Heart left ventricle (tissue), 16 donors: ENCODE measurements around the gene KCNAB1. TPM values are rescaled to one million over a fixed set of nuclear protein-coding genes. Genes with fewer than 3 reads are reported as not detected.

Experiments
- ATAC-seq, 4 donors: fragments of 200-7000 bp; cut with Tn5 transposase; one replicate each; pipeline ENCODE4 v1.9.1; 2020 to 2022; ENCODE audit warnings: moderate library complexity in 4 of 4, mild to moderate bottlenecking in 3 of 4, moderate number of reproducible peaks in 1 of 4
- DNase-seq, 5 donors: peaks; one replicate each; pipeline ENCODE4 v3.0.0-alpha.2; 2020
- H3K27ac ChIP-seq, 12 donors: fragments of 200-600 bp; sonication (generic) in 4 of 12; one replicate each; pipeline versions ENCODE4 v1.5.0 to v1.8.0; 2016 to 2022; ENCODE audit warnings: mild to moderate bottlenecking in 2 of 12
- H3K27me3 ChIP-seq, 9 donors: fragments of 200-600 bp; sonication (generic) in 2 of 9; one replicate each; pipeline versions ENCODE4 v1.5.1 to v1.8.0; 2016 to 2022; ENCODE audit warnings: mild to moderate bottlenecking in 3 of 9
- H3K36me3 ChIP-seq, 9 donors: fragments of 200-600 bp; sonication (generic) in 2 of 9; one replicate each; pipeline versions ENCODE4 v1.5.0 to v1.8.0; 2018 to 2022; ENCODE audit warnings: mild to moderate bottlenecking in 2 of 9
- H3K4me1 ChIP-seq, 12 donors: fragments of 200-600 bp; sonication (generic) in 4 of 12; one replicate each; pipeline versions ENCODE4 v1.5.0 to v1.8.0; 2016 to 2022; ENCODE audit warnings: mild to moderate bottlenecking in 3 of 12
- H3K4me3 ChIP-seq, 12 donors: fragments of 200-600 bp; sonication (generic) in 4 of 12; one replicate each; pipeline versions ENCODE4 v1.5.0 to v1.8.0; 2017 to 2022; ENCODE audit warnings: mild to moderate bottlenecking in 9 of 12, moderate library complexity in 4 of 12
- H3K9me3 ChIP-seq, 12 donors: fragments of 200-600 bp; sonication (generic) in 4 of 12; one replicate each; pipeline versions ENCODE4 v1.5.0 to v1.8.0; 2016 to 2022; ENCODE audit warnings: mild to moderate bottlenecking in 1 of 12
- POLR2A ChIP-seq, 2 donors: fragments of 450-650 bp; IDR thresholded peaks; one replicate each; pipeline ENCODE4 v1.6.1; 2017; ENCODE audit warnings: antibody characterized with exemption in 2 of 2, mild to moderate bottlenecking in 2 of 2, moderate library complexity in 2 of 2
- WGBS, 4 donors: extraction: QIAGEN DNeasy Blood & Tissue Kit in 2 of 4; methylation state at CpG; one replicate each; pipeline versions ENCODE4 v1.1.5 to v1.1.7; 2013 to 2018; 5-methylcytosine and 5-hydroxymethylcytosine counted together
- intact Hi-C, 10 donors: fragments of 100-400 bp; cut with DNase I; formaldehyde crosslinking; loops; one replicate each; pipeline versions ENCODE4 v1.11.1 to v1.14.2; 2022
- polyA plus RNA-seq, 2 donors: library from polyadenylated mRNA; stranded (reverse); fragments of 200-250 nt; gene quantifications; one replicate each; pipeline ENCODE4 v1.2.3, GENCODE V29; 2013
- total RNA-seq, 9 donors: library from RNA; depleted of rRNA in 2 of 9; stranded (reverse); fragments of >200 nt in 2 of 9; fragmentation: NEBNext Ultra II Directional in 3 of 9; extraction: Animal tissue kit (Norgen Biotek cat#: 25700) in 3 of 9; gene quantifications; one replicate each; pipeline versions ENCODE4 v1.1.0 to v1.2.4, GENCODE V29; 2016 to 2023
- TF ChIP-seq, protein P1 (sequence below), 12 donors: fragments of 200-600 bp; sonication (generic) in 4 of 12; IDR thresholded peaks; one replicate each; pipeline versions ENCODE4 v1.5.0 to v1.8.0; 2018 to 2022; ENCODE audit warnings: antibody characterized with exemption in 12 of 12, mild to moderate bottlenecking in 5 of 12
- donor health status: ischemic (EF 13 %, LVEDD 7.1; RV severe dilation, severe dysfunction).
- donor health status: healthy with polysubstance abuse.
- donor health status: DM: no; HTN: yes; CAD: no.
- donor health status: DM: no; HTN: no; CAD: no.
- donor health status: ischemic (EF 25% LVEDD 6.9; RV normal size, moderate dysfunction).
- donor health status: ischemic (EF 25% LVEDD 5.7; RV mildly dilated, moderate dysfunction).
- donor health status: healthy.
- donor health status: DM: yes; HTN: yes; CAD: no.
- donor health status: ischemic (EF 35%, LVEDD 5.7; RV mildly dilated, moderate dysfunction).
- donor health status: nonischemic (EF 11% LVEDD 7.7; RV severe dilation, severe dysfunction).
- donor health status: DM: yes; HTN: yes; CAD: no.
- donor health status: PGD.
- donor health status: ischemic (EF 29% LVEDD 5.4; RV normal size, mild dysfunction).
- donor health status: nonischemic (EF 23%, LVEDD 6.1; RV moderate dilation, normal function).

The KCNAB1 gene
- total and polyA plus RNA-seq, 11 donors = 1.1 to 3.5 (median 2.3) TPM

DNA sequence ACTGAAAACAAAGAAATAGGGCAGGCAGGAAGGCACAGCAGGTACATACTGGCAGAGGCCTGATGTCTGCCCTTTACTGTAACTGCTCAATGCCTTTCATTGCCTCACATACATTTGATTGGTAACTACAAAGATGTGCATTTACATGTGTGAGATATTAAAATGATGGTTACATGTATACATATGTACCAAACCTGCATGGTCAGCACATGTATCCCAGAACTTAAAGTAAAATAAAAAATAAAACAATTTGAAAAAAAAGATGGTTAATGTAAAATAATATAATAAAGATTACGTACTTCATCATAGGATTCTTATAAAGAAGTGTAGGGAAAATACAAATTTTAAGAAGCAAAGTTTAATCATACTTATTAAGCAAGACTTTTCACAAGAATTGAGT lies 419.4 kb downstream of the KCNAB1 start:
- Histone ChIP-seq H3K36me3 (peaks cover 0 to 80% (median 63%) of the 10 kb centered on the region in 9 donors), H3K4me3 (no peak overlapping the region), H3K27ac (no peak overlapping the region), H3K27me3 (no peaks in the 10 kb centered on the region), H3K4me1 (peaks cover 3 to 50% (median 43%) of the 10 kb centered on the region in 12 donors), H3K9me3 (no peaks in the 10 kb centered on the region)
- no peak for TF ChIP-seq POLR2A (IDR thresholded peaks at IDR 0.05)
- TF ChIP-seq, protein P1, sequence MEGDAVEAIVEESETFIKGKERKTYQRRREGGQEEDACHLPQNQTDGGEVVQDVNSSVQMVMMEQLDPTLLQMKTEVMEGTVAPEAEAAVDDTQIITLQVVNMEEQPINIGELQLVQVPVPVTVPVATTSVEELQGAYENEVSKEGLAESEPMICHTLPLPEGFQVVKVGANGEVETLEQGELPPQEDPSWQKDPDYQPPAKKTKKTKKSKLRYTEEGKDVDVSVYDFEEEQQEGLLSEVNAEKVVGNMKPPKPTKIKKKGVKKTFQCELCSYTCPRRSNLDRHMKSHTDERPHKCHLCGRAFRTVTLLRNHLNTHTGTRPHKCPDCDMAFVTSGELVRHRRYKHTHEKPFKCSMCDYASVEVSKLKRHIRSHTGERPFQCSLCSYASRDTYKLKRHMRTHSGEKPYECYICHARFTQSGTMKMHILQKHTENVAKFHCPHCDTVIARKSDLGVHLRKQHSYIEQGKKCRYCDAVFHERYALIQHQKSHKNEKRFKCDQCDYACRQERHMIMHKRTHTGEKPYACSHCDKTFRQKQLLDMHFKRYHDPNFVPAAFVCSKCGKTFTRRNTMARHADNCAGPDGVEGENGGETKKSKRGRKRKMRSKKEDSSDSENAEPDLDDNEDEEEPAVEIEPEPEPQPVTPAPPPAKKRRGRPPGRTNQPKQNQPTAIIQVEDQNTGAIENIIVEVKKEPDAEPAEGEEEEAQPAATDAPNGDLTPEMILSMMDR (IDR thresholded peaks at IDR 0.05) = no peak
- ATAC-seq = no peak
- WGBS, 4 donors = 95 to 100% (median 97%) methylated on average over 1 of the region's 1 CpG
- intact Hi-C loops = loop anchor here (5.0 to 10.0 kb wide), 8 partner anchors 275 to 597 kb away; partner anchors contain the start of gene LEKR1 (in 1 of the 10)
- no peak for DNase-seq

DNA sequence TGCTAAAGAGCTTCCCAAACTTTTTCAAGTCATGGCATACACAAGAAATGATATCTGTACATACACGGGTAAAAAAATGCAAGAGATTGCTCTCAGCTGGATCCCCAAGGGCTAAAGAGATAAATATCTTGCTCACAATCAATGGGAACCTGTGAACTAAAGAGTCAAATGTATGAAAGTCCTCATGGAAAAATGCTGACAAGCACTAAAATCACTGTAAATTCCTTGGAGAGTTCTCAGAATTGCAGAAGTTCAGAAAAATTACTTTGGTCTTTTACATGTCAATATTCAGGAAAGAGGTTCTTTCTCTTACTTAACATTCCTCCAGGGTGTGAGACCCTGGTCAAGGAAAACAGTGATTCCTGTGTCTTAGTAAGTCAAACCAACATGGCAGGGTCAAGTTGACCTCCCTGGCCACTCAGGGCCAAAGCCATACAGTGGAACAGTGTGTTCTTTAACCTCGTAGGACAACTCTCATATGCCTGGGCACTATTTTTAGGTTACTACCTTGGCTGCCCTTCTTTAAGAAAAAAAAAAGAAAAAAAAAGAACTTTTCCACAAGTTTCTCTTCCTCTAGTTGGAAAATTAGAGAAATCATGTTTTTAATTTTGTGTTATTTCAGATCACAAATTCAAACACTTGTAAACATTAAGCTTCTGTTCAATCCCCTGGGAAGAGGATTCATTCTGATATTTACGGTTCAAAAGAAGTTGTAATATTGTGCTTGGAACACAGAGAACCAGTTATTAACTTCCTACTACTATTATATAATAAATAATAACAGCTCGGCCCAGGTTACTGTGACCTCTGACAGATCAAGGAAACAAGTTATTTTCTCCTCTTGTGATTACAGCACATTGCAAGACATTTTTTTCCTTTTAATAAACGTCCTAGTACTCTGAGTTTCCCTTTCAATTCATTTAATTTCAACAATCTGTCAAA lies 422.0 kb downstream of the KCNAB1 start:
- 12 to 25% (median 14%) methylated on average over 5 of the region's 5 CpGs for WGBS, 4 donors
- H3K36me3 ChIP-seq = peaks cover 0 to 98% (median 88%) of the 10 kb centered on the region in 9 donors
- ATAC-seq (peak; percentile 77 to 93 (median 85)), DNase-seq (peak in 2 of 5 donors; percentile 34 to 36)
- peak overlapping the region; percentile 56 to 89 (median 70) for H3K27ac ChIP-seq
- no peaks in the 10 kb centered on the region for H3K27me3 ChIP-seq
- TF ChIP-seq POLR2A (IDR thresholded peaks at IDR 0.05) = no peak
- TF ChIP-seq, protein P1 (IDR thresholded peaks at IDR 0.05) = no peak
- intact Hi-C loops = loop anchor here in 6 of 10 donors (5.0 to 10.0 kb wide), 5 partner anchors 272 to 595 kb away; no protein-coding TSS in a partner anchor
- peaks cover 8 to 68% (median 48%) of the 10 kb centered on the region in 12 donors for H3K4me1 ChIP-seq
- H3K9me3 ChIP-seq = no peaks in the 10 kb centered on the region
- no peak overlapping the region for H3K4me3 ChIP-seq

DNA sequence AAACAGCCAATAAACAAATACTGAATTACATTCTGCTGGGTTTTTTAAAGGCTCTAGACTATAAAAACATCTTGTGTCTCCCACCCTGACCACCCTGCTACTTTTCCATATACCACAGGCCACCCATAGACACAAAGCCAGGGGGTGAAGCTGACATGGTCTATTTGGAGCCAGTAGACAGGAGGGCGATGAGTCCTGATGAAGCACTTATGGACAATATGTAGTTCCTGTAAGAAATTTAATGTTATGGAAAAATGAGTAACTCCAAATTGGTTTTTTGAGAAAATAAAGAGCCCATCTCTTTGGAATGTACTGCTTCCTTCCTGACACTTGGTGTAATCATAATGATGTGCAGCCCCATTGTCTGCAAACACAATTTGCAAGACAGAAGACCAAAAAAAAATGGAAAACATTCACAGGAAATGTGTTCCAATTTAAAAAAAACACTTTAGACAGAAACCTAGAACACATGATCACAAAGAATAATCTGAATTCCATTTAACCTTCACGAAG lies 422.7 kb downstream of the KCNAB1 start:
- peaks cover 0 to 98% (median 90%) of the 10 kb centered on the region in 9 donors for H3K36me3 ChIP-seq
- no peak for ATAC-seq
- TF ChIP-seq POLR2A (IDR thresholded peaks at IDR 0.05) = no peak
- no peaks in the 10 kb centered on the region for H3K27me3 ChIP-seq
- peaks cover 8 to 75% (median 55%) of the 10 kb centered on the region in 12 donors for H3K4me1 ChIP-seq
- no peak overlapping the region for H3K4me3 ChIP-seq
- WGBS, 4 donors = 52 to 71% (median 63%) methylated on average over 2 of the region's 2 CpGs
- no peaks in the 10 kb centered on the region for H3K9me3 ChIP-seq
- peak overlapping the region; percentile 56 to 89 (median 70) for H3K27ac ChIP-seq
- intact Hi-C loops = loop anchor here in 6 of 10 donors (5.0 to 10.0 kb wide), 5 partner anchors 272 to 594 kb away; no protein-coding TSS in a partner anchor
- DNase-seq = no peak

DNA sequence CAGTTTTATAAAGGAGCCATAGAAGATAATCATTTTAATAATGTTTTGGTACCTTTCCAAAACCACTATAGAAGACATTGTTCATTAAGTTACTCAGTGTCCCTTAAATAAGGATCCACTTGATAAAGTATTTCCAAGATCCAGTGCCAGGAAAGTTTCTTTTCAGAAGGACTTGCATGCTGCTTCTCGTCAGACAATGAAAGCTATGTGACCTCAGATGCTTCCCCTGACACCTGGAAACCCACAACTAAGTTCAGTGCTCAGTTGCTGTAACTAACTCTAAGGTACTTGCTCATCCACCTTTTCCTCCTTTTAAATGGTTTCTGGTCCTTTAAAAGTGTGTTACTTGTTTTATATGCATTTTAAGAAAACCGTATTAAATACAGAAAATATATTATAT lies 427.3 kb downstream of the KCNAB1 start:
- Histone ChIP-seq H3K9me3 (no peaks in the 10 kb centered on the region), H3K4me1 (peaks cover 8 to 99% (median 74%) of the 10 kb centered on the region in 12 donors), H3K36me3 (peaks cover 0 to 99% (median 92%) of the 10 kb centered on the region in 9 donors), H3K27me3 (no peaks in the 10 kb centered on the region), H3K27ac (peak overlapping the region; percentile 35 to 80 (median 58)), H3K4me3 (no peak overlapping the region)
- TF ChIP-seq POLR2A (IDR thresholded peaks at IDR 0.05) = no peak
- TF ChIP-seq, protein P1 (IDR thresholded peaks at IDR 0.05) = no peak
- ATAC-seq = peak; percentile 49 to 78 (median 61)
- intact Hi-C loops = loop anchor here in 6 of 10 donors (5.0 to 10.0 kb wide), 3 partner anchors 267 to 587 kb away; no protein-coding TSS in a partner anchor
- WGBS, 4 donors = 28 to 35% (median 29%) methylated on average over 2 of the region's 2 CpGs
- peak in 1 of 5 donors; percentile 45 for DNase-seq
